Prostate gland (tissue), 2 donors: ENCODE measurements around the gene PRDM7.

ENCODE experiments used
- CTCF ChIP-seq, 4 experiments: fragments of 200-600 bp in 2 of 4; fragments of 450-650 bp in 2 of 4; sonication (generic) in 2 of 4; IDR thresholded peaks; 1 replicate in 3 of 4; 2 replicates in 1 of 4; pipeline ENCODE4 v1.5.1; 2016 to 2019; ENCODE audit warnings: antibody characterized with exemption in 4 of 4, mild to moderate bottlenecking in 2 of 4, moderate library complexity in 2 of 4
- POLR2A ChIP-seq: fragments of 450-650 bp; IDR thresholded peaks from one replicate; pipeline ENCODE4 v1.6.1; 2016; ENCODE audit warnings: antibody characterized with exemption, mild to moderate bottlenecking
- POLR2AphosphoS5 ChIP-seq: sonication (generic); formaldehyde crosslinking; IDR thresholded peaks from one replicate; pipeline ENCODE4 v1.6.1; 2017; ENCODE audit warnings: antibody characterized with exemption

GRCh38 chr16:90081606-90081970 is 4.5 kb upstream of the PRDM7 start:
- TF ChIP-seq CTCF (IDR thresholded peaks at IDR 0.05), result no peak
- no peak for TF ChIP-seq POLR2A
- no peak for TF ChIP-seq POLR2AphosphoS5
